GM21825 (cell line): ENCODE measurements around the gene GPR108.

Source experiments
- ATAC-seq: cut with Tn5 transposase; IDR thresholded peaks from one replicate; pipeline ENCODE4 v1.9.1; 2021; ENCODE audit warnings: mild to moderate bottlenecking, moderate library complexity; ENCODE audit not compliant: unreplicated experiment

The GPR108 gene

GRCh38 chr19:6708346-6708745 lies 29.0 kb downstream of the GPR108 start:
- ATAC-seq = no peak

DNA sequence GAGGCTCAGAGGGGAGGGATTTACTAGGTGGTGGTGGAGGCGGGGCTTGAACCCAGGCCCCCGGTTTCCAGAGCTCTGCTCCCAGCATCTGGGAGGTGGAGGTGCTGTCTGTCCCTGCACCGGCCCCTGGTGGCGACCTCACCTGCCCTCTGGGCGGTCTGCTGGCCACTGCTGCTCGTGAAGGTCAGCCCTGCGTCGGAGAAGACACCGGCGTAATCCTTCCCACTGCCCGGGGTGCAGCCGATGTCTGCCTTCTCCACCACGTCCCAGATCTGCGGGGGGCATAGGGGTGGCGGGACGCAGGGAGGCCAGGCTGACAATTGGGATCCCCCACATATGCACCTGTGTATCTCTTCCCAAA lies 29.7 kb downstream of the GPR108 start:
- ATAC-seq = no peak

GRCh38 chr19:6707011-6707657 lies 30.2 kb downstream of the GPR108 start:
- ATAC-seq = no peak

- ATAC-seq = no peak
Observed at GRCh38 chr19:6706633-6706958, 30.8 kb downstream of the GPR108 start.

- no peak for ATAC-seq
Observed at GRCh38 chr19:6705931-6706632, 31.3 kb downstream of the GPR108 start.

DNA sequence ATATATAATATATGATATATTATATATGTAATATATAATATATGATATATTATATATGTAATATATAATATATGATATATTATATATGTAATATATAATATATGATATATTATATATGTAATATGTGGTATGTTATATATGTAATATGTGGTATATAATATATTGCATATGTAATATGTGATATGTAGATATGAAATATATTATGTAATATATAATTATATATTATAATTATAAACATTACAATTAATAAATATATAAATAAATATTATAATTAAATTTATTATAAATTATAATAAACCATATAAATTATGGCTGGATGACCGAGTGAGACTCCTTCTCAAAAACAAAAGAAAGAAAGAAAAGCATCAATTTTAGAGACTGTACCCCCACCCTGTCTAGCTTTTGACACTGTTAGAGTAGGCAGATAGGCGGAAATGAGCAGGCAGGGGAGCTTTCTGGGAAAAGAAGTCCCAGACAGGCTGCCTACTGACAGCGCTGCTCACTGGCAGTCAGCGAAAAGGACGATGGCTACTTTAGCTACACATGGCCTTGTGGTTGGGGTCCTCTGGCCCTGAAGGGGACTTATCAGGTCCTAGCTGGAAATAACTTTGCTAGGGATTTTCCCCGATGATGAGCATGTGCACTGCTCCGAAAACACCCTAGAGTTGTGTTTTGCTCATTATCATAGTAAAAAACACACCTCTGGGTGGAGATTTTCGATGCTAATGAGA lies 36.6 kb downstream of the GPR108 start:
- no peak for ATAC-seq

- ATAC-seq = no peak
Observed at GRCh38 chr19:6699935-6700334, 37.4 kb downstream of the GPR108 start.

- no peak for ATAC-seq
Observed at GRCh38 chr19:6697291-6697690, 40.1 kb downstream of the GPR108 start.

DNA sequence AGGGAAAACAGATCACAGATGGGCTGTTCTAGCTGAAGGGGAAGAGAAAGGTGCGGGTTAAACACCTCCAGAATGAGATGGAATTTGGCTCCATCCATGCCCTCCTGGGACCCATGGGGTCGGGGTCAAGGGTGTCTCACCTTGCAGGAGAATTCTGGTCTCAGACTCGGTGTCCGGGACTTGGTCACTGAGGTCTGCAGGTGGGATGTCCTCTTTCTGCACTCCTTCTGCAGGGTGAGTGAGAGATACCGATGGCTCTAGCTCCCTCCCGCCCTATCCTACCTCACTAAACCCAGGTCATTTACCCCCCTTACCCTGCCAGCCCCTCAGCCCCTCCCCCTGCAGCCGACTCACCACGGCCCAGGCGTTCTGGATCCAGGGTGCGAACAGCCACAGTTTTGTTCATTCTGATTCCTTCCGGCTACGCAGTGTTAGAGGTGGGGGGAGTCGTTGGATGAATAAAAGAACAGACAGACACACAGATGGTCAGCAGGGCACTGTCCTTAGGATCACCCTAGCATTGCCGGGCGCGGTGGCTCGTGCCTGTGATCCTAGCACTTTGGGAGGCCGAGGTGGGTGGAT lies 41.0 kb downstream of the GPR108 start:
- ATAC-seq = no peak

GRCh38 chr19:6694147-6694815 lies 43.1 kb downstream of the GPR108 start:
- no peak for ATAC-seq

GRCh38 chr19:6693681-6694080 lies 43.7 kb downstream of the GPR108 start:
- ATAC-seq = no peak

GRCh38 chr19:6693056-6693471 lies 44.3 kb downstream of the GPR108 start:
- ATAC-seq = no peak

DNA sequence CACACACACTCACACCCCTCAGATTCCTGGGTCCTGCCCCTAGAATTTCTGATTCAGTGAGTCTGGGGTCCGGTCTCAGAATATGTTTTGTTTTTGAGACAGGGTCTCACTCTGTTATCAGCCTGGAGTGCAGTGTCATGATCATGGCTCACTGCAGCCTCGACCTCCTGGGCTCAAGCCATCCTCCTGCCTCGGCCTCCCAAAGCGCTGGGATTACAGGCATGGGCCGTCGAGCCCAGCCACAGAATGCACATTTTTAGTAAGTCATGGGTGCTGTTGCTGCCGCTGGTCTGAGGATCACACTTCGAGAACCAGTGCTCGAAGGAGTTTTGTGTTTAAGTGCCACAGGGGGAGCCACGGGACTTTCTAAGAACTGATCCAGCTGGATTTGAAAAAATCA lies 45.4 kb downstream of the GPR108 start:
- ATAC-seq = no peak

DNA sequence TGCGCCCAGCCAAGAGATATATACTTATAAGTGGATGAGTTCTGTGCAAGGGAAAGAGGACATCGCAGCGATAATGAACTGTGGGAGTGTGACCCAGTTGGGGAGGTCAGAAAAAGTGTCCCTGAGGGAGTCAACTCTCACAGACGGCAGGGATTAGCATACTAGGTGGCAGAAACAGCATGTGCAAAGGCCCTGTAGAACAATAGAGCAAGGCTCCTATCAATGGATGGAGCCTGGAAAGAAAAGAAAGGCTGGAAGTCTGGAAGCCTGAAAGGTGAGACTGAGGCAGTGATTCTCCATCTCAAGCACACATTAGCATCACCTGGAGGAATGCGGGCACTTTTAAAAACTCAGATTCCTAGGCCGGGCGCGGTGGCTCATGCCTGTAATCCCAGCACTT lies 46.0 kb downstream of the GPR108 start:
- no peak for ATAC-seq

DNA sequence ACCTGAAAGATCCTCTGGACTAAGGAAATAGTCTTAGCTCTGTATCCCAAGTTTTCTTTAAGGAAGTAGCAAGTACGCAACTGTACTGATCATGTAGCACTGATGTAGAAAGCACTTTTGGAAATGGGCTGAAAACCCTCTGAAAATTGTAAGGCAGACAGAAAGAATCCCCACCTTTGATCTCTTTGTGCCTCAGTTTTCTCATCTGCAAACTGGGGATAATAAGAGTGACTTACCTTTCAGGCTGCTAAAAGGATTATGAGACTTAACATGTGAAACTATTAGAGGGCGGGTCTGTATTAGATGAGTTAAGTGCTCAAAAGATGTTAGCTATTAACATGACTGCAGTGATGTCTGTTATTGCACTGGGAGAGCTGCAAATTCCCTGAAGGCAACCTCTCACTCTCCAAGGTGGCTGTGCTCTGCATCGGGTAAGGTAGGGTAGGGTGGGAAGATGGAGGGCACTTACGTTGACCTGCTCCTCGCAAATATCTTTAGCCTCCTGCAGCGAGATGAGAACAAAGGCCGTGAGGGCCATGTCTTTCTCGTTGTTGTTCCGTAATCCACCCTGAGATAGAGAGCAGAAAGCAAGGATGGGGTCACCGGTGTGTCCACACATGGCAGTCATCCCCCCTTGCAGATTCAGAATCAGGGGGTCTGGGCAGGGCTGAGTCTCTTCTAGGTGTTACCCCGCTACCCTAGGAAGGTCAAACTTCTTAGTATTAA lies 47.1 kb downstream of the GPR108 start:
- no peak for ATAC-seq

DNA sequence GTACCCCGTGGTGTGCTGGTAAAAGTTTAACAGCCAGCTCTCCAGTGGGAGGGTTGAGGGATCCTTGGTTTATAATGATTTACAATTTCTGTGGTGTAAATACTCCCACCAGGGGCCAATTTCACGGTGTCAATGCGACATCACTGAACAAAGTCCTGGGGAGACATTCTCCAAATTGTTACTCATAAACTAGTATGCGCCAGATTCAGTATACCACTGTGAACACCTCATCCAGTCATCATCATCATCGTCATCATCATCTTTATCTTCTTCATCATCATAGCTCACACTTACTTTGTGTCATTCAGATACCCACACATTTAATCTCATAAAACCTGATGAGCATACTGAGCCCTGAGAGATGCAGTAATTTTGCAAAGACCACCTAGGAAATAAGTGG lies 50.3 kb downstream of the GPR108 start:
- no peak for ATAC-seq

- ATAC-seq = no peak
Observed at GRCh38 chr19:6686628-6686975, 50.8 kb downstream of the GPR108 start.

GRCh38 chr19:6685962-6686627 lies 51.3 kb downstream of the GPR108 start:
- no peak for ATAC-seq

- ATAC-seq = no peak
Observed at GRCh38 chr19:6685482-6685881, 51.9 kb downstream of the GPR108 start.

DNA sequence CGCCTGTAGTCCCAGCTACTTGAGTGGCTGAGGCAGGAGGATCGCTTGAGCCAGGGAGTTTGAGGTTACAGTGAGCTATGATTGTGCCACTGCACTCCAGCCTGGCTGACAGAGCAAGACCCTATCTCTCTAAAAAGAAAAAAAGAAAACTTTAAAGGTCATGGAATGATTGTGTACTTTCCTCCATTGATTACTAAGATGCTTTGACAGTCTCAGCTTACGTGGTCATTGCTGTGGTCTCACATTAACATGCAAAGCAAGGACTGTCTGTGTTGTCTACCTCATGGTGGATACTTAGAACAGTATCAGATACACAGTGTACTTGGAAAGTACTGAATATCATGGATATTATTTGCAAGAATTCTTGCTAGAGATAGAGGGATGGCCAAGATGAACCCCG lies 53.4 kb downstream of the GPR108 start:
- ATAC-seq = no peak
